Stimulated activated CD8-positive, alpha-beta memory T cell treated with anti-CD3 and anti-CD28 coated beads, Interleukin-12 subunit alpha, Interleukin-12 subunit beta, amount 100 ng/mL, for 4 hours (primary cell): ENCODE results near the gene ASAP2.

Source experiments
- DNase-seq: peaks from one replicate; pipeline ENCODE4 v3.0.0-alpha.2; 2020; ENCODE audit warnings: low read depth

ASAP2 gene

DNA sequence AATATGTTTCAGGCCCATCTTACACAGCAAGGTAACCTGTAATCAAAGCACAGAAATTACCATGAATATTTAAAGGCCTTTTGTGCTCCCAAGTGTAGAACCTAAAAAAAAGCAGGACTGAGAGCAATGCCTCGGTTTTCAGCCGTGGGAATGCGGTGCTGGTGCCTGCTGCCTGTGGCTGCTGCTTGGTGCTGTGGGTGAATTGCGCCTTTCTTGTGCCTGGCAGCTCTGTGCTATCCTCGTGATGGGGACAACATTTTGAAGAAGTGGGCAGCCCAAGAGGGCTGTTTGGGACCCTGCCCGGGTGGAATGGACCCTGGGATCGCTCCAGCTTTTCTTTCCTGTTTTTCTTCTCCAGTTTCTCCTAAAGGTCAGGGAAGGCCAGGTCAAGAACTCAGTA, 91.2 kb downstream of the ASAP2 start:
- no peak for DNase-seq

GRCh38 chr2:9298583-9298982, 92.0 kb downstream of the ASAP2 start:
- DNase-seq: no peak

GRCh38 chr2:9299161-9300100, 92.8 kb downstream of the ASAP2 start:
- no peak for DNase-seq

DNA sequence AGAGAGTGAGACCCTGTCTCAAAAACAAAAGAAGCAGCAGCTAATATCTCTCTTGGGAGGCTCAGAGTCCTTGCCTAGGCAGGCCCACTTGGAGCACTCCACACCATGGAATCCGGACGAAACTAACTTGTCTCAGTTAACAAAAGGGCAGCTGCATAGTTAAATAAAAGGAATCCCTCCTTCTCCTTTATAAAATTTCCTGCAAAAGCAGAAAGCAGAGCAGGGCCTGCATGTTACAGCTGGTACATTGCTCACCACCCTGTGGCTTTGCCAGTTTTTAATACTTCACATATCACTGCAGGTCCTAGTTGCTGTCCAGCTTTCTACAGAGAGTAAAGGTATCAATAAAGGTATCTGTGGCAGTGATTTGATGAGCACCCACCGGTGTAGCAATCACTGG, 93.6 kb downstream of the ASAP2 start:
- no peak for DNase-seq

GRCh38 chr2:9300829-9301453, 94.3 kb downstream of the ASAP2 start:
- DNase-seq: no peak

DNA sequence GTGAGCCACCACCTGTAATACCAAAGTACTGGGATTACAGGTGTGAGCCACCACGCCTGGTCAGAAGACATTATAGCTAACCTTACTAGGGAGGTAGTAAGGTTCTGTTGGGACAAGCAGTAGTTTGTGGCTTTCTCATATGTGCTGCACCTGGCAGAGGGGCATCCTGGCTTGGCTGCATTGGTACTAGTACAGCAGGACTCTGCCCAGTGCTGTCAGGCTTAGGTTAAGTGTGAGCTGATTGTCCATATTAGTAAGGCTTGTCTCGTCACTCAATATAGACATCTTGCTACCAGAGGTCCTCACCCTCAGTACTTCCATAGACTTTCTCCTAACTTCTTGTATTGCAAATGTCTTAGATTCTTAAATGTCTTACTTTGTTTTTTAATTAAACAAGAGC, 96.1 kb downstream of the ASAP2 start:
- DNase-seq: no peak

DNA sequence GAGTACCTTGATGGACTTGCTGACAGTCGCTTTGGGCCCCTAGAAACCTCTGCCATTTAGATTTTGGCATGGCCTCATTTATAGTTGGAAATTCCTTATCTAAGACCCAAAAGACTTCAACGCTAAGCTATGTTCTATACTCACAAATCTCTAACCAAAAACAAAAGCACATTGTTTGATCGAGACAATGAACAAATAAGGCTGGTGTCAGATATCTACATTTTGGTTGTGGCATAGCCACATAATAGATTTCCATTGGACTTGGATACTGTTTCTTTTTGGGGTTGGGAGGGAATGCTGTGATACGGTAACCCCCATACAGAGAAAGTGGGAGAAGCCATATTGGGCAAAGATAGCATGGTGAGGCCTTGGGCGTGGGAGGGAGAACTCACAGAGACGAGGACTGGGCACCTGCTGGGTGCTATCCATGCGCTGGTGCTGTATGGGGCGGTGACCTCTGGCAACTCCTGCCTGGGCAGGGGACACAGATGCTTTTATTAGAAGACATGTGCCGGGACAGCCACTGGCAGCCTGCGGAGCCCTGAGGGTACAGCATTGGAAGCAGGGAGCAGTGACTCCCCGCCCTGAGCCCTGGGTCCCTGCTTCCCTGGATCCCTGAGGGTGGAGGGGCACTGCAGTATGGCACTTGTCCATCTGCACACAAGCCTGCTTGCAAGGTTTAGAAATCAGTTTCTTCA, 97.1 kb downstream of the ASAP2 start:
- DNase-seq: no peak

DNA sequence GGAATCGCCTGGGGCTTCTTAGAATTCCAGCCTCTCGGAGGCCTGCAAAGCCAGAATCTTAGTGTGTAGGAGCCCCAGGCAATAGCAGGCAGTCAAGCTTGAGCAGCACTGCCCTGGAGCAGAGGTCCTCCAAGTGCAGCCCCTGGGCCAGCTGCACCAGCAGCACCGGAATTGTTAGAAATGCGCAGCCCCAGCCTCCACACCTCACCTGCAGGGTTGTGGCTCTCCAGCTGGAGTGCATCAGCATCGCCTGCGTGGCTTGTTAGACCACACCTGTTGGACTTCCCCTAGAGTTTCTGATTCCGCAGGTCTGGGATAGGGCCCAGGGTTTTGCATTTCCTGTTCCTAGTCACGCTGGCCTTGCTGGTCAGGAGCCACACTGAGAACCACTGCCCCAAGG, 100.3 kb downstream of the ASAP2 start:
- no peak for DNase-seq

DNA sequence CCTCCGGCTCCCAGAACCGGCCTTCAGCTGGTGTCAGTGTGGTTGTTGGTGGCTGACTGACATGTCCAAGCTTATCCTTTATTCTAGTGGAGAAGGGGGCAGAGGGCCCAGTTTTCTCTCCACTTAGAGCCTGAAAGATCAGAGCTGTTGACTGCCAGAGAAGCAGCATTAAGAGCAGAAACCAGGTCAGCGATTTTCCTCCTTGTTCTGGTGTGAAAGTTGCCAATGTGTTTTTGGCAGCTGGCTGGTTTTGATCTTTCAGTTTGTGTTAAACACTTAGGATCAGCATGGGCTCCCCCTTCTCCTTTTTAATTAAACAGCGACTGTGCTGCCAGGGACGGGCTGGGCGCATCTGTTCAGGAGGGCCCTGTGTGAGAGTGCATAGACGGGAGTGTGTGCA, 100.9 kb downstream of the ASAP2 start:
- no peak for DNase-seq

DNA sequence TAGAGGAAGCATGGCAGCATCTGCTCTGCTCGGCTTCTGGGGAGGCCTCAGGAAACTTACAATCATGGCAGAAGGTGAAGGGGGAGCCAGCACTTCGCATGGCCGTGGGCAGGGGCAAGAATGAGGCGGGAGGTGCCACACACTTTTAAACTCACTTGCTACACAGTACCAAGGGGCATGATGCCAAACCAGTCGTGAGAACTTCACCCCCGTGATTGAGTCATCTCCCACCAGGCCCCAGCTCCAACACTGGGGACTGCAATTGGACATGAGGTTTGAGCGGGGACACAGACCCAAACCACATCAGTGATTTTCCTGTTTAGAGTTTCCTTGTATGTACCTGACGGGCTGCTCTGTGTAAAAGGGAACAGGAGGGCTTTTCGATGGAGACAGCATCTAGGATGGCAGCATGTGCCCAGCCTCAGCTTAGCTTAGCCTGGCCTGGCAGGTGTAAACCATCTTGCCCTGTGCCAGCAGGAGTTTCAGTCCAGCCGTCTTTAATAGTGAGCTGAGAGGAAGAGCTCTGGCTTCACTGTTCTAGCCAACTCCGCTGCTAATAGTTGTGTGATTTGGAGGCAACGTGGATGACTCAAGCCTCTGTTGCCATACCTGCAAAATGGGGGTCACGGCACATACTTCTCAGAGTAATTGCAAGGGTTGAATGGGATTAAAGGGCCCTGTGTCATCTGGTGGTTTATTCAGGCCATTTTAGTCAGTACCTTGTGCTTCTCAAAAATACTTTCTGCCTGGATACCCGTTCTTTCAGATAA, 101.8 kb downstream of the ASAP2 start:
- no peak for DNase-seq

- no peak for DNase-seq
Measured at GRCh38 chr2:9309147-9309546, 102.5 kb downstream of the ASAP2 start.

GRCh38 chr2:9310377-9310776, 103.8 kb downstream of the ASAP2 start:
- no peak for DNase-seq

GRCh38 chr2:9310798-9311197, 104.2 kb downstream of the ASAP2 start:
- no peak for DNase-seq

GRCh38 chr2:9311488-9311887, 104.9 kb downstream of the ASAP2 start:
- DNase-seq: no peak

DNA sequence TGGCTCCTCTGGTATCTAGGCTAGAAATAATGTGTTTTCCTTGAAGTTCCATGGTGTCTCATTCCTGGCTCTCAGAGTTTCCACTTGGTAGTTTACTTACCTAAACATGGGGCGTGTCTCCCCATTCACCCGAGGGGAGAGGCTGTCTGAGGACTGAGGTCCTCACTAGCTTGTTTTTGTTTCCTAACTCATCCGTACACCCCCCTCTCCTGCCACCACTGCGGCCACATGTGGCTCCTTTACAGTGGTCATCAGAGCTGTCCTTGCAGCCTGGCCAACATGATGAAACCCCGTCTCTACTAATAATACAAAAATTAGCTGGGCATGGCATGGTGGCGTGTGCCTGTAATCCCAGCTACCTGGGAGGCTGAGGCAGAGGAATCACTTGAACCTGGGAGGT, 106.0 kb downstream of the ASAP2 start:
- DNase-seq: no peak

- DNase-seq: no peak
Measured at GRCh38 chr2:9313443-9313842, 106.8 kb downstream of the ASAP2 start.

- no peak for DNase-seq
Measured at GRCh38 chr2:9315280-9315847, 108.8 kb downstream of the ASAP2 start.

- DNase-seq: no peak
Measured at GRCh38 chr2:9317559-9317958, 110.9 kb downstream of the ASAP2 start.

DNA sequence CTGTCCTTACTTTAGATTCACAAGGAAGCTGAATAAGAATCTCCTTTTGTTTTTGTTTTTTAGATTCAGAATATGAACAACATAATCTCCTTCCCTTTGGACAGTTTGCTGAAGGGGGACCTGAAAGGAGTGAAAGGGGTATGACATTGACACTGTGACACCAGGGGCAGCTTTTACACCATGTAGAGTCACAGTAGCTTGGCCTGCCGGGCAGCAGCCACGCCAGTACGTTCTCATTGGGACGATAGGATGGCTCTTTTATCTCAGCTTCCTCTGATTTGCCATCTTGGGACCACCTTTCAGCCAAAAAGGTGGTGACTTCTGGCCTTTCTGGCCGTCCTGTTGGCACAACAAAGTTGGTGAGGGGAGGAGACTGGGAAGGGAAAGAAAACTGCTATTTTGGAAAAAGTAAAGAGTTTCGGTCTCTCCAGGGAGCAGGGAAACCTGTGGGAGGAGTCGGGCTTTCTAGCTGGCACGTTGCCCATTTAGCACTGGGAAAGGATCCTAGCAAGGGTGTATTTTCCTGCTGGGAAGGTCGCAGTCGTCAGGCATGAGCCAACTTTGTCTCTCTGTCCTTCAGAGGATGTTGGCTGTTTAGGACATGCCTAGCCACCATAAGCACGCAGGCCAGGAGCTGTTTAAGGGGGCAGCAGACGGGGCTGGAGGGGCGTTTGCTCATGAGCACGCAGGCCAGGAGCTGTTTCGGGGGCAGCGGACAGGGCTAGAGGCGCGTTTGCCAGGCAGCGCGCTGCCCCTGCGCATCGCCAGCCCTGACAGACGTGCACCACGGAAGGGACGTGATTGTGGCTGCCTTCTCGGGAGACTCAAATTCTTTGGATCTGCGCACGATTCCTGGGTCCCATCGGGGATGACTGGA, 112.1 kb downstream of the ASAP2 start:
- no peak for DNase-seq

GRCh38 chr2:9319338-9319715, 112.7 kb downstream of the ASAP2 start:
- DNase-seq: no peak

DNA sequence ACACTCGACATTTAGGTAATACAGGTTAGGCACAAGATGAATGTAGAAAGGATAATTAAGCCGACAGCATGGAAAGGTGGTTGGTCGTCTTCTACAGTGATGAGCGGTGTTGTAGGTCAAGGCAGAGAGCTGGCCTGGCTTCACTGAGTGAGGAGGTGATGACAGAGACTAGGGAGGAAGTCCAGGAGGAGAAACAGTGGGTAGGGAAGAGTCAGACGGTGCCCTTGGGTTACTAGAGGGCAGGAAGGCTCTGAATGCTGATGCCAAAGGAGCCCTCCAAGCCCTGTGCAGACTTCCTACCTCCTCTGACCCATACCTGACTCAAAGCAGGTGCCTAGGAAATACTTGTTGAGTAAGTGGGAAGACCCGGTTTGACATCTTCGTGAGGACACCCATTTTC, 116.0 kb downstream of the ASAP2 start:
- DNase-seq: no peak
